AG04450 (cell line): ENCODE measurements around the gene HRCT1. TPM values are rescaled to one million over a fixed set of nuclear protein-coding genes. Genes with fewer than 3 reads are reported as not detected.

Experiments used
- CTCF ChIA-PET: fragments of 300-600, 350-600 bp; formaldehyde crosslinking; extraction: SDS; loops from one replicate; lab custom pipeline; 2022; ENCODE audit warnings: antibody characterized with exemption, inconsistent platforms; lab: Charles Lee
- POLR2A ChIA-PET: fragments of 350-600 bp; formaldehyde crosslinking; extraction: SDS; loops from one replicate; lab custom pipeline; 2021; ENCODE audit warnings: antibody characterized with exemption, inconsistent platforms; lab: Yijun Ruan, JAX
- DNase-seq: peaks from one replicate; pipeline ENCODE4 v3.0.0-alpha.2; 2011; ENCODE audit warnings: low read depth, low spot score
- H3K27ac ChIP-seq: one replicate; pipeline ENCODE4 v1.5.1; 2012; ENCODE audit warnings: low read depth, low read length, control low read depth
- H3K27me3 ChIP-seq: one replicate; pipeline ENCODE4 v1.6.0; 2012; ENCODE audit warnings: low read length; ENCODE audit not compliant: control insufficient read depth, insufficient read depth
- H3K4me3 ChIP-seq: 2 replicates; pipeline ENCODE4 v1.5.1; 2011; ENCODE audit warnings: mild to moderate bottlenecking, low read depth, low read length, control low read depth
- H3K9me3 ChIP-seq: 2 replicates; pipeline ENCODE4 v1.5.1; 2012; ENCODE audit warnings: low read length; ENCODE audit not compliant: control insufficient read depth, insufficient read depth
- polyA plus RNA-seq: library from polyadenylated mRNA; depleted of rRNA; stranded (reverse); fragments of >200 nt; gene quantifications from 2 replicates; pipeline ENCODE4 v1.2.3, GENCODE V29; 2011
- TF ChIP-seq, protein P1 (sequence below): IDR thresholded peaks from 2 replicates; pipeline ENCODE4 v1.5.1; 2011; ENCODE audit warnings: low read depth, low read length, control low read depth, inconsistent platforms

HRCT1 gene
- polyA plus RNA-seq, 1 experiment: 2.7 TPM

DNA sequence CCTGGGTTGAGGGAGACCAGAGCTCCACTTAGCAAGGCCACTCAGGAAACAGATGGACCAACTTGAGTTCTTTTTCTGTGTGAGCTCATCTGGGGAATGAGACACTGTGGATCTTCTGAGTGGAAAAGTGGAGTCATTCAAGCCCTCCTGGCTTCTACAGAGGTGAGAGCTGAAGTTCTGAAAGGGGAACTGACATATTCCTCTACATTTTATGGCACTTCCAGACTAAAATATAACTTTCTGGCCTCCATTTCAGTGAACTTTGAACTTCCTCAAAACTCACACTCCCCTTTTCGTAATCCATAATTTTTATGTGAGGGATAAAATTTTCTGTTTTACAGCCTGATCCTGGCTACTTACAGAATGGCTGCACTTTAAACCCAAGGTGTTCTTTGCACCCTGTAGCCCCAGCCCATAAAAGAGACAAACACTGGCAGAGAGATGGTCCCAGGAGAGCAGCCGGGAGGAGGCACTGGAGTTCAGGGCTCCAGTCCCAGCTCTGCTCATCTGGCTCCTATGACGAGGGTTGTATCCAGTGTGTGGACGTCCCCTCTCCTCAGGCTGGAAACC, 14.1 kb downstream of the HRCT1 start:
- POLR2A ChIA-PET: interaction anchor here (0.7 to 1.9 kb wide), 2 partner anchors 14 to 154 kb away, joined by 3 to 5 read pairs; partner anchors contain the start of gene HRCT1
- no peak for DNase-seq
- no peaks in the 10 kb centered on the region for H3K9me3 ChIP-seq
- TF ChIP-seq, protein P1, sequence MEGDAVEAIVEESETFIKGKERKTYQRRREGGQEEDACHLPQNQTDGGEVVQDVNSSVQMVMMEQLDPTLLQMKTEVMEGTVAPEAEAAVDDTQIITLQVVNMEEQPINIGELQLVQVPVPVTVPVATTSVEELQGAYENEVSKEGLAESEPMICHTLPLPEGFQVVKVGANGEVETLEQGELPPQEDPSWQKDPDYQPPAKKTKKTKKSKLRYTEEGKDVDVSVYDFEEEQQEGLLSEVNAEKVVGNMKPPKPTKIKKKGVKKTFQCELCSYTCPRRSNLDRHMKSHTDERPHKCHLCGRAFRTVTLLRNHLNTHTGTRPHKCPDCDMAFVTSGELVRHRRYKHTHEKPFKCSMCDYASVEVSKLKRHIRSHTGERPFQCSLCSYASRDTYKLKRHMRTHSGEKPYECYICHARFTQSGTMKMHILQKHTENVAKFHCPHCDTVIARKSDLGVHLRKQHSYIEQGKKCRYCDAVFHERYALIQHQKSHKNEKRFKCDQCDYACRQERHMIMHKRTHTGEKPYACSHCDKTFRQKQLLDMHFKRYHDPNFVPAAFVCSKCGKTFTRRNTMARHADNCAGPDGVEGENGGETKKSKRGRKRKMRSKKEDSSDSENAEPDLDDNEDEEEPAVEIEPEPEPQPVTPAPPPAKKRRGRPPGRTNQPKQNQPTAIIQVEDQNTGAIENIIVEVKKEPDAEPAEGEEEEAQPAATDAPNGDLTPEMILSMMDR: no peak
- H3K27me3 ChIP-seq: no peaks in the 10 kb centered on the region
- no peak overlapping the region for H3K4me3 ChIP-seq
- CTCF ChIA-PET: interaction anchor here (0.8 to 1.9 kb wide), 6 partner anchors 9 to 89 kb away, joined by 3 to 9 read pairs (median 4); no protein-coding TSS in a partner anchor
- H3K27ac ChIP-seq: no peak overlapping the region

DNA sequence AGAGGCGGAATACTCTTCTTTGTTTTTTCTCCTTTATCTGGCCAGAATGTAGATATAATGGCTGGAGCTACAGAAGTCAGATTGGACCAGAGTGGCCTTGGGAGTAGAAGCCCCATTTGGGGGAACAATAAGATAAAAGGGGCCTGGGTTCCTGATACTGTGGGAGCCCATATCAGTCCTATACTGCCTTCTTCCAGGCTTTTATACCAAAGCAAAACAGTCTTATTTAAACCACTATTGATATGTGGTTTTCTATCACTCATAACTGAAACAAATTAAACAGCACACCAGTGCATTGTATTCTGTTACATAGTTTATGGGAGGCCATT, 17.6 kb downstream of the HRCT1 start:
- ChIA-PET CTCF (interaction anchor here (1.2 to 4.0 kb wide), 2 partner anchors 20 to 22 kb away, joined by 5 to 33 read pairs; no protein-coding TSS in a partner anchor), POLR2A (interaction anchor here (0.9 to 2.5 kb wide), 5 partner anchors 13 to 37 kb away, joined by 3 to 25 read pairs (median 11); partner anchors contain the start of gene HRCT1)

DNA sequence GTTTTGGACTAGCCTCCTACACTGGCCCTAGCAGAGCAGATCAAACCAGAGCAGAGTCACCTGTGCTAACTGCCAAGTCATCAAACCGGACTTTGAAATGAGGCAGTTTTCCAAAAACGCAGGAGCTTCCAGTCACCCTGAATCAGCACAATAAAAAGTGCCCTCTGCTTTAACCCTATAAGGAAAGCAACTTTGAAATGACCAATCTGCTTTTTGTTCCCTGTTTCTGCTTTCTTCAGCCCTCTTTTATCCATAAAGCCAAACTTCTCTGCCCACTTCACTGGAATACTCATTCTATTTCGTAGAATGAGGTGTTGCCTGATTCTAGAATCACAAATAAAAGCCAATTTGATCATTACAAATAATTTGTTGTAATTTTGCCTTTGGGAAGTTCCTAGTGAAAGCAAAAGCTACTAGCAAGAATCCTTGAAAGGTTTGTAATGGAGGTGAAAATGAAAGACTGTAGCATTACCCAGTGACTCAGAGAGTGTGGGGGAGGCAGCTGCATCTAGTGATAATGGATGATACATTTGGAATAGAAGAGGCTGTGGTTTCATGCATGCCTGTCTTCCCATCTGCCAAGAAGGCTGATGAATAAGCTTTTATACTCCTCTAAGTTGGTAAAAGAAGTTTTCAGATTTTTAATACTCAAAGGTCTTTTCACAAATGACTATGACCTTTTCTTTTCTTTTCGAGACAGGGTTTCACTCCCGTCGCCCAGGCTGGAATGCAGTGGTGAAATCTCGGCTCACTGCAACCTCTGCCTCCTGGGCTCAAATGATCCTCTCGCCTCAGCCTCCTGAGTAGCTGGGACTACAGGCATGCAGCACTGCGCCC, 18.1 kb downstream of the HRCT1 start:
- peak overlapping the region; percentile 97 for H3K27ac ChIP-seq
- ChIA-PET POLR2A (interaction anchor here (0.9 to 2.5 kb wide), 5 partner anchors 12 to 36 kb away, joined by 3 to 25 read pairs (median 11); partner anchors contain the start of gene HRCT1), CTCF (interaction anchor here (1.1 to 4.0 kb wide), 7 partner anchors 11 to 134 kb away, joined by 3 to 33 read pairs (median 5); no protein-coding TSS in a partner anchor)
- no peaks in the 10 kb centered on the region for H3K27me3 ChIP-seq
- no peaks in the 10 kb centered on the region for H3K9me3 ChIP-seq
- TF ChIP-seq, protein P1: no peak
- DNase-seq: peak; percentile 76
- H3K4me3 ChIP-seq: peak overlapping the region; percentile 38

More for the DNA sequence above, 17.6 kb downstream of the HRCT1 start:
- no peak overlapping the region for H3K4me3 ChIP-seq
- no peaks in the 10 kb centered on the region for H3K27me3 ChIP-seq
- TF ChIP-seq, protein P1: no peak
- no peaks in the 10 kb centered on the region for H3K9me3 ChIP-seq
- DNase-seq: no peak
- H3K27ac ChIP-seq: peak overlapping the region; percentile 97

DNA sequence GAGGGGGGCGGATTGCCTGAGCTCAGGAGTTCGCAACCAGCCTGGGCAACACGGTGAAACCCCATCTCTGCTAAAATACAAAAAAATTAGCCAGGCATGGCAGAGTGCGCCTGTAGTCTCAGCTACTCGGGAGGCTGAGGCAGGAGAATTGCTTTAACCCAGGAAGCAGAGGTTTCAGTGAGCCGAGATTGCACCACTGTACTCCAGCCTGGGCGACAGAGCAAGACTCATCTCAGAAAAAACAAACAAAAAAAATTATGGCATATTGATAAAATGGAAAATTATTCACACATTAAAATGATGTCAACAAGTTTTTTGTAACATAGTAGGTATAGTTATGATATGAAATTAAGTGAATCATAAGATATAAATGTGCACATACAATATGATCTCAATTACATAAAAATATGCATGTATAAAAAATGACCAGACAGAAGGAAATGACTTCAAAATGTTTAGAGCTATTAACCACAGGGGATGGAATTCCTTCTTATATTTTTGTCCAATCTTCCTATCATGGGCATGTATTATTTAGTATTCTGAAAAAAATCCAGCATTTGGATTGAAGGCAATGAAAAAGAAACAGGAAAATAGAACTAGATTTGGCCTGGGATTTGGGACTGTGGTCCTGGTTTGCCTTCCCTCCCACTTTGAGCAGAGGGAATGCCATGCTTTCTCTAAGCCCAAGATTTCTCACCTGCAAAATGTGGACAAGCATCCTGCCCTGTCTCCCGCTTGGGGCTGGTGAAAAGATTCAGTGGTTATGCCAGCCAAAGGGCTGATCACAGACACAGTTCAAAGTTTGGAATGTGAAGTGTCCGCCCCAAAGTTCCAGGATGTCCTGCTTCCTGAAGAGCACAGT, 22.8 kb downstream of the HRCT1 start:
- TF ChIP-seq, protein P1: no peak
- Histone ChIP-seq H3K4me3 (no peak overlapping the region), H3K27me3 (no peaks in the 10 kb centered on the region), H3K9me3 (no peaks in the 10 kb centered on the region), H3K27ac (no peak overlapping the region)
- ChIA-PET CTCF (interaction anchor here (1.0 to 2.3 kb wide), 3 partner anchors 17 to 47 kb away, joined by 4 to 8 read pairs (median 7); no protein-coding TSS in a partner anchor), POLR2A (no interaction called here)
- DNase-seq: no peak
